HCT116 (cell line): Measurements from ENCODE around the gene ISYNA1. TPM values are rescaled to one million over a fixed set of nuclear protein-coding genes. Genes with fewer than 3 reads are reported as not detected.

Experiments
- ATAC-seq: fragments of 200-7000 bp; cut with Tn5 transposase; 2 replicates; pipeline ENCODE4 v1.9.1; 2020; ENCODE audit warnings: mild to moderate bottlenecking, moderate library complexity
- BruUV-seq: library from RNA; stranded (reverse); fragments of 400-500 nt; replicated peaks from 2 replicates; lab custom pipeline; 2021; lab: Mats Ljungman, UMichigan
- CTCF ChIA-PET: fragments of 300-600 bp; sonication (Branson Sonifier 250); formaldehyde crosslinking; loops from one replicate; lab custom pipeline; 2021; ENCODE audit warnings: antibody characterized with exemption; lab: Charles Lee
- POLR2A ChIA-PET: fragments of 300-600, 350-600 bp; sonication (Branson Sonifier 250); formaldehyde crosslinking; loops from one replicate; lab custom pipeline; 2021; ENCODE audit warnings: antibody characterized with exemption; lab: Charles Lee
- RAD21 ChIA-PET, 2 experiments: fragments of 300-600 bp; sonication (Branson Sonifier 250); formaldehyde crosslinking; loops; one replicate each; lab custom pipeline; 2023; ENCODE audit warnings: low total read pairs in 2 of 2; ENCODE audit not compliant: uncharacterized antibody in 2 of 2, unreplicated experiment in 2 of 2, low non-redundant PET in 1 of 2; lab: Charles Lee
- DNase-seq: peaks from one replicate; pipeline ENCODE4 v3.0.0-alpha.2; 2010; ENCODE audit warnings: low read depth, low spot score
- H2AFZ ChIP-seq: fragments of 200-600 bp; shearing (Covaris generic), sonication (generic); 2 replicates; pipeline ENCODE4 v1.6.1; 2017; ENCODE audit warnings: low read depth, mixed run types, mixed read lengths, antibody characterized with exemption, low read length; ENCODE audit not compliant: poor library complexity, severe bottlenecking
- H3K27ac ChIP-seq: 2 replicates; pipeline ENCODE4 v1.5.1; 2012; ENCODE audit warnings: low read depth, low read length
- H3K27me3 ChIP-seq: fragments of 200-600 bp; sonication (generic); 2 replicates; pipeline ENCODE4 v1.6.1; 2016; ENCODE audit warnings: mixed run types, low read length, mixed read lengths; ENCODE audit not compliant: insufficient read depth
- H3K36me3 ChIP-seq, 2 experiments: fragments of 200-500 bp in 1 of 2; fragments of 200-600 bp in 1 of 2; sonication (Bioruptor generic) in 1 of 2; sonication (generic) in 1 of 2; 2 replicates each; pipeline versions ENCODE4 v1.5.1 to v1.6.1; 2014 to 2016; ENCODE audit warnings: low read length in 2 of 2, inconsistent platforms in 1 of 2, mixed read lengths in 1 of 2, mixed run types in 1 of 2; ENCODE audit not compliant: insufficient read depth in 2 of 2, control insufficient read depth in 1 of 2
- H3K4me1 ChIP-seq, 2 experiments: fragments of 200-600 bp in 1 of 2; sonication (generic) in 1 of 2; 2 replicates each; pipeline versions ENCODE4 v1.5.1 to v1.6.1; 2012 to 2017; ENCODE audit warnings: low read length in 2 of 2, inconsistent platforms in 1 of 2, mild to moderate bottlenecking in 1 of 2, mixed read lengths in 1 of 2, mixed run types in 1 of 2, moderate library complexity in 1 of 2; ENCODE audit not compliant: insufficient read depth in 2 of 2, control insufficient read depth in 1 of 2
- H3K4me2 ChIP-seq: fragments of 200-600 bp; sonication (generic); 2 replicates; pipeline ENCODE4 v1.6.1; 2017; ENCODE audit warnings: mixed run types, low read length, mixed read lengths
- H3K4me3 ChIP-seq, 2 experiments: fragments of 200-600 bp in 1 of 2; sonication (generic) in 1 of 2; replicated peaks in 1 of 2; 2 replicates each; pipeline ENCODE4 v1.5.1; 2011 to 2016; ENCODE audit warnings: low read length in 2 of 2, control low read depth in 1 of 2, low read depth in 1 of 2, mild to moderate bottlenecking in 1 of 2, mixed read lengths in 1 of 2, mixed run types in 1 of 2
- H3K79me2 ChIP-seq: fragments of 200-600 bp; sonication (generic); 2 replicates; pipeline ENCODE4 v1.6.1; 2017; ENCODE audit warnings: mild to moderate bottlenecking, mixed run types, low read length, moderate library complexity, mixed read lengths; ENCODE audit not compliant: insufficient read depth
- H3K9ac ChIP-seq: fragments of 200-600 bp; sonication (generic); 2 replicates; pipeline ENCODE4 v1.6.1; 2016; ENCODE audit warnings: low read length, mixed read lengths
- H3K9me2 ChIP-seq: fragments of 200-600 bp; sonication (generic), shearing (Covaris generic); 2 replicates; pipeline ENCODE4 v1.6.1; 2017; ENCODE audit warnings: mixed run types, mild to moderate bottlenecking, moderate library complexity; ENCODE audit not compliant: insufficient read depth
- H3K9me3 ChIP-seq, 2 experiments: fragments of 200-500 bp in 1 of 2; fragments of 200-600 bp in 1 of 2; sonication (Bioruptor generic) in 1 of 2; sonication (generic) in 1 of 2; 2 replicates each; pipeline ENCODE4 v1.6.1; 2014 to 2017; ENCODE audit warnings: low read length in 2 of 2, mixed read lengths in 2 of 2, inconsistent platforms in 1 of 2, low read depth in 1 of 2, mild to moderate bottlenecking in 1 of 2, mixed run types in 1 of 2, moderate library complexity in 1 of 2; ENCODE audit not compliant: control insufficient read depth in 1 of 2, insufficient read depth in 1 of 2
- H4K20me1 ChIP-seq: fragments of 200-600 bp; sonication (generic), shearing (Covaris generic); 2 replicates; pipeline ENCODE4 v1.6.1; 2017; ENCODE audit warnings: mixed run types, mild to moderate bottlenecking, moderate library complexity; ENCODE audit not compliant: insufficient read depth
- FOSL1 ChIP-seq: IDR thresholded peaks from 2 replicates; pipeline ENCODE4 v1.6.1; 2012; ENCODE audit warnings: low read depth
- TCF7L2 ChIP-seq: IDR thresholded peaks from 2 replicates; pipeline ENCODE4 v1.7.0; 2011; ENCODE audit warnings: borderline replicate concordance, inconsistent platforms; ENCODE audit not compliant: insufficient read depth, insufficient read length; ENCODE audit errors: extremely low read depth
- YY1 ChIP-seq: IDR thresholded peaks from 2 replicates; pipeline ENCODE4 v1.6.1; 2011; ENCODE audit warnings: low read length, low read depth, moderate library complexity, mild to moderate bottlenecking; ENCODE audit not compliant: insufficient replicate concordance; ENCODE audit errors: extremely low read depth
- ZFX ChIP-seq: fragments of 450-650 bp; IDR thresholded peaks from 2 replicates; pipeline ENCODE4 v1.6.1; 2017
- intact Hi-C: fragments of 100-400 bp; cut with micrococcal nuclease; formaldehyde crosslinking; loops from 2 replicates; pipeline ENCODE4 v1.10.0; 2022
- total RNA-seq: library from RNA; stranded (reverse); gene quantifications from one replicate; pipeline ENCODE4 v1.2.1, GENCODE V29; 2021; ENCODE audit not compliant: unreplicated experiment

The ISYNA1 gene
- total RNA-seq, 1 experiment from 2014 or later: 365 TPM

GRCh38 chr19:18441804-18442788, 4.2 kb upstream of the ISYNA1 start:
- intact Hi-C loops: no loop called here
- Histone ChIP-seq H3K79me2 (no peaks in the 10 kb centered on the region; the same call in 1 of the 2 replicates), H3K4me1 (peaks cover 27 to 37% of the 10 kb centered on the region in 2 experiments), H3K27me3 (no peaks in the 10 kb centered on the region), H3K36me3 (peaks cover 4 to 18% of the 10 kb centered on the region in 2 experiments; a peak in 3 of 4 replicates), H4K20me1 (no peaks in the 10 kb centered on the region)
- no TSS peak for BruUV-seq
- RAD21 ChIA-PET: no interaction called here
- TF ChIP-seq TCF7L2 (no peak), YY1 (no peak), FOSL1 (no peak), ZFX (no peak)
- TF ChIP-seq, all 23 proteins: peak for 0
- ATAC-seq (no peak), DNase-seq (no peak)
- Histone ChIP-seq H3K4me3 (no peak overlapping the region), H3K9me2 (no peaks in the 10 kb centered on the region), H3K27ac (peak overlapping the region; percentile 13; the same call in 1 of the 2 replicates), H3K9ac (no peak overlapping the region), H3K9me3 (no peaks in the 10 kb centered on the region), H3K4me2 (no peak overlapping the region), H2AFZ (no peak overlapping the region)
- CTCF ChIA-PET: interaction anchor here (2.3 kb wide), 1 partner anchor 9 kb away, joined by 6 read pairs; no protein-coding TSS in a partner anchor
- POLR2A ChIA-PET: interaction anchor here (1.6 kb wide), 1 partner anchor 10 kb away, joined by 4 read pairs; no protein-coding TSS in a partner anchor
